Activated naive CD8-positive, alpha-beta T cell treated with anti-CD3 and anti-CD28 coated beads, Interleukin-2, amount 50 U/mL, for 24 hours (primary cell): ENCODE data around the gene SOCS6.

Source experiments
- ATAC-seq: fragments of 150-1000 bp; cut with Tn5 transposase; one replicate; pipeline ENCODE4 v1.10.0; 2021
- DNase-seq: peaks from one replicate; pipeline ENCODE4 v3.0.0; 2021
- H3K27ac Mint-ChIP-seq: one replicate; pipeline ENCODE4 v1.8.0; 2021; ENCODE audit warnings: mild to moderate bottlenecking, mixed read lengths
- H3K27me3 Mint-ChIP-seq: one replicate; pipeline ENCODE4 v1.8.0; 2021; ENCODE audit warnings: mixed read lengths
- H3K36me3 Mint-ChIP-seq: one replicate; pipeline ENCODE4 v1.8.0; 2021; ENCODE audit warnings: low read depth, mixed read lengths
- H3K4me1 Mint-ChIP-seq: one replicate; pipeline ENCODE4 v1.8.0; 2021; ENCODE audit warnings: mixed read lengths
- H3K4me3 Mint-ChIP-seq: one replicate; pipeline ENCODE4 v1.8.0; 2021; ENCODE audit warnings: mild to moderate bottlenecking, moderate library complexity, mixed read lengths
- H3K9me3 Mint-ChIP-seq: one replicate; pipeline ENCODE4 v1.8.0; 2021; ENCODE audit warnings: mixed read lengths

Gene SOCS6

DNA sequence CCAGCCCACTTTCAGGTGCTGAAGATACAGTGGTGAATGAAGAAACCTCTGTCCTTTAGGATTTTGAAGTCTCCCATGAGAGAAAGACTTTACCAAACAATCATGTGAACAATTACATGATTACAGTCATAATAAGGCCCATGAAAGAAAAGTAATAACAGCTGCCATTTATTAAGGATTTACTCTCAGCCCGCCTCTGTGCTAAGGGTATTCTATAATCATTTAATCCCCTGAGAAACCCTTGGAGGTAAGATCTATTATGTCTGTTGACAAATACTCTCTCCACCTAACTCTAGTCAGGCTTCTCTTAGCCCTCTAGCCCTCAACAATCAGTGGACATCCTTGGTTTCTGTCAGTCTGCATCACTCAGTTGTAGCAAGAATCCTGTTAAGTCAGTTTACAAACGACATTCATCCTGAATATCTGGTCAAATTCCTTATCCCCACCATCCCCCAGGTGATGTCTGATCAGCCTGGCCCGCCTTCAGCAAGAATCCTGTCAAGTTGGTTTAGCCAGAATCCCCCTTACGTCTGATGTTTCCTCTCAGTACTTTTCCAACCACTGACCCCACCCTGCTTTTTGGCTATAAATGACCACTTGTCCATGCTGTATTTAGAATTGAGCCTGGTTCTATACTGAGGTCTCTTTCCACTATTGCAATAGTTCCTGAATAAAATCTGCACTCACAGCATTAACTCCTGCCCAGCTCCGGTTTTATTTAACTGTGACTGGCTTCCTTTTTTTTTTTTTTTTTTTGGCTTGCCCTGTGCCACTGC lies 12.2 kb upstream of the SOCS6 start:
- Mint-ChIP-seq H3K4me3 (no peak overlapping the region), H3K36me3 (no peaks in the 10 kb centered on the region), H3K4me1 (no peaks in the 10 kb centered on the region), H3K27ac (no peak overlapping the region), H3K9me3 (peaks cover 21% of the 10 kb centered on the region), H3K27me3 (peaks cover 4% of the 10 kb centered on the region)
- no peak for ATAC-seq
- no peak for DNase-seq

DNA sequence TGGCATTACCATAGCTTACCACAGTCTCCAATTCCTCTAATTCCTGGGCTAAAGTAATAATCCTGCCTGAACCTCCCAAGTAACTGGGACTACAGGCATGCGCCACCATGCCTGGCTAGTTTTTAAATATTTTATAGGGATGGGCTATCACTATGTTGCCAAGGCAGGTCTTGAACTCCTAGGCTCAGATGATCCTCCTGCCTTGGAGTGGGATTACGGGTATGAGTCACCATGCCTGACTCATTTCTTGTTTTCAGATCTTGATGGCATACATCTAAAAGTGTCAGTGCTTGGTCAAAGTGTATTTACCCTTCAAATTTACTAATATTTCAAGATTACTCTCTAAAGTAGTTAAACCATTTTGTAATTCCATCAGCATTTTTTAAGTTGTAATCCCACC lies 9.4 kb upstream of the SOCS6 start:
- no peaks in the 10 kb centered on the region for H3K36me3 Mint-ChIP-seq
- DNase-seq = no peak
- H3K4me3 Mint-ChIP-seq = no peak overlapping the region
- H3K9me3 Mint-ChIP-seq = peaks cover 13% of the 10 kb centered on the region
- no peak for ATAC-seq
- peaks cover 7% of the 10 kb centered on the region for H3K27me3 Mint-ChIP-seq
- no peaks in the 10 kb centered on the region for H3K4me1 Mint-ChIP-seq
- no peak overlapping the region for H3K27ac Mint-ChIP-seq

GRCh38 chr18:70280007-70280925 lies 8.6 kb upstream of the SOCS6 start:
- H3K9me3 Mint-ChIP-seq = peaks cover 13% of the 10 kb centered on the region
- DNase-seq = no peak
- no peaks in the 10 kb centered on the region for H3K4me1 Mint-ChIP-seq
- H3K27me3 Mint-ChIP-seq = peaks cover 12% of the 10 kb centered on the region
- no peak overlapping the region for H3K4me3 Mint-ChIP-seq
- no peak for ATAC-seq
- no peak overlapping the region for H3K27ac Mint-ChIP-seq
- H3K36me3 Mint-ChIP-seq = no peaks in the 10 kb centered on the region

DNA sequence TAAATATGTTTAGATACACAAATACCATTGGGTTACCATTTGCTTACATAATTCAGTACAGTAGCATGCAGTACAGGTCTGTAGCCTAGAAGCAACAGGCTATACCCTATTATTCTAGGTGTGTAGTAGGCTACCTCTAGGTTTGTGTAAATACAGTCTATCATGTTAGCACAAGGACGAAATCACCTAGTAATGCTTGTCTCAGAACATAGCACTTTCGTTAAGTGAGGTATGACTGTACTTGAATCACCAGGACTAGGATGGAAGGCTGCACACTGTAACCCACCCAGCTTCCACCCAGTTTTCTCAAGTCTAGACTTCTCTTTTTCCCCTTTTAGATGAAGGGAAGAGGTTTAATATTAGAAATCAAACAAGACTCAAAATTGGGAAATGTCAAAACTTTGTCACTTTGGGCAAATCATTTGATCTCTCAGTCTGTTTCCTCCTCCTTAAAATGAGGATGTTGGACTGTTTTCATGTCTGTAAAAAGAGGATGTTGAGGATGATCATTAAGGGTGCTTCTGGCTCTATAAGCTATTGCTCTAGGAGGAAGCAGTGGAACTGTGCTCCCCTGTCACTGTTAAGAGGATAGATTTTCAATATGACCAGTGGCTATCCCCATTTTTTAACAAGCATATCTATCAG lies 3.7 kb upstream of the SOCS6 start:
- Mint-ChIP-seq H3K9me3 (peaks cover 13% of the 10 kb centered on the region), H3K4me3 (no peak overlapping the region), H3K27ac (no peak overlapping the region), H3K4me1 (peaks cover 5% of the 10 kb centered on the region), H3K27me3 (peaks cover 28% of the 10 kb centered on the region), H3K36me3 (no peaks in the 10 kb centered on the region)
- DNase-seq = no peak
- no peak for ATAC-seq

GRCh38 chr18:70287731-70288130 lies 1.1 kb upstream of the SOCS6 start:
- ATAC-seq = no peak
- Mint-ChIP-seq H3K36me3 (no peaks in the 10 kb centered on the region), H3K9me3 (peaks cover 4% of the 10 kb centered on the region), H3K27ac (no peak overlapping the region), H3K27me3 (peaks cover 51% of the 10 kb centered on the region), H3K4me1 (peaks cover 5% of the 10 kb centered on the region), H3K4me3 (peak overlapping the region; percentile 32)
- no peak for DNase-seq

DNA sequence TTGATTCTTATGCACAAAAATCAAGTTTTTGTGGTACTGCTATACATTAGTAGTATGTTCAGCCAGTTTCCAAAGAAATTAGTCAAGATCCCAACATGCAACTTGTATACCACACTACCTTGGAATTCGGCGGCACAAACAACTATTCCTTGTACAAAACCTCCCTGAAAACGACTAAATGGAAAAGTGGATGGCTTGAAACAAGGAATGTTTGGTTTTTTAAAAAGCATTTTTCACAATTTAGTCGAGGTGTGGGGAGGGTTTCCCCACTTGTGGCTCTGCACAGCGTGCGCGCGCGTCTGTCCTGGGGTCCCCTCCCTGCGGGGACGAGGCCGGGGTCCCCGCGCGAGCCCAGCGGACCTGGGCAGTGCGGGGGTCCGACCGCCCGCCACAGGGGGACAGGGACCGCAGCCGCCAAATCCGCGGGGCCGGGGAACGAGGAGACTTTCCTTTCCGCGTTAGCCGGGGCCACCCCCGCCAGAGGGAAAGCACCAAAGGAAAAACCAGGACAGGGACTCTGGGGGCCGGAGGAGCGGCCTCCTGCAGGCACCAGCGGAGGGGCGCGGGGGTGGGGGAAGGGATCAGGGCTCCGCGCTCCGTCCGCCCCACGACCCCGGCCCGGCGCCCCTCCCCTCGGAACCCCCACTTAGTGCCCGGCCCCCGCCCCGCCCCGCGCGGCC lies 534 bp upstream of the SOCS6 start:
- peak overlapping the region; percentile 32 for H3K4me3 Mint-ChIP-seq

GRCh38 chr18:70289351-70290312 lies 787 bp downstream of the SOCS6 start:
- ATAC-seq = peak; percentile 26
- H3K27ac Mint-ChIP-seq = no peak overlapping the region
- no peaks in the 10 kb centered on the region for H3K9me3 Mint-ChIP-seq
- peaks cover 5% of the 10 kb centered on the region for H3K4me1 Mint-ChIP-seq
- peaks cover 55% of the 10 kb centered on the region for H3K27me3 Mint-ChIP-seq
- no peak for DNase-seq
- H3K4me3 Mint-ChIP-seq = peak overlapping the region; percentile 76
- no peaks in the 10 kb centered on the region for H3K36me3 Mint-ChIP-seq

More for the DNA sequence above, 534 bp upstream of the SOCS6 start:
- H3K27ac Mint-ChIP-seq = no peak overlapping the region
- no peak for DNase-seq
- no peaks in the 10 kb centered on the region for H3K9me3 Mint-ChIP-seq
- H3K36me3 Mint-ChIP-seq = no peaks in the 10 kb centered on the region
- no peak for ATAC-seq
- peaks cover 57% of the 10 kb centered on the region for H3K27me3 Mint-ChIP-seq
- H3K4me1 Mint-ChIP-seq = peaks cover 5% of the 10 kb centered on the region

GRCh38 chr18:70290482-70291294 lies 1.8 kb downstream of the SOCS6 start:
- DNase-seq (no peak), ATAC-seq (no peak)
- no peak overlapping the region for H3K27ac Mint-ChIP-seq
- peaks cover 48% of the 10 kb centered on the region for H3K27me3 Mint-ChIP-seq
- peaks cover 5% of the 10 kb centered on the region for H3K4me1 Mint-ChIP-seq
- no peaks in the 10 kb centered on the region for H3K9me3 Mint-ChIP-seq
- H3K36me3 Mint-ChIP-seq = no peaks in the 10 kb centered on the region
- peak overlapping the region; percentile 11 for H3K4me3 Mint-ChIP-seq

DNA sequence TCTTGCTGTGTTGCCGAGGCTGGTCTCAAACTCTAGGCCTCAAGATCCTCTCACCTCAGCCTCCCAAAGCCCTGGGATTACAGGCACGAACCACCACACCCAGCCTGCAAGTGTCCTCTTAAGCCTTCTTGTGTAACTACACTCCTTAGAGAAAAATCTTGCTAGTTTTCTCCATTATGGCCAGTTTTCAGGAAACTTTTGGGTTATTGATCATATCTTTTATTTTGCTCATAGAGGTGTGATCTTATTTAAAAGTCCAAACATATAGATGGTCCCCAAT lies 2.4 kb downstream of the SOCS6 start:
- Mint-ChIP-seq H3K4me1 (peaks cover 5% of the 10 kb centered on the region), H3K27me3 (peaks cover 43% of the 10 kb centered on the region), H3K36me3 (no peaks in the 10 kb centered on the region), H3K9me3 (no peaks in the 10 kb centered on the region), H3K4me3 (peak overlapping the region; percentile 11), H3K27ac (no peak overlapping the region)
- ATAC-seq (no peak), DNase-seq (no peak)

GRCh38 chr18:70292628-70293027 lies 3.8 kb downstream of the SOCS6 start:
- H3K36me3 Mint-ChIP-seq = no peaks in the 10 kb centered on the region
- H3K4me3 Mint-ChIP-seq = no peak overlapping the region
- no peak for DNase-seq
- peaks cover 43% of the 10 kb centered on the region for H3K27me3 Mint-ChIP-seq
- H3K4me1 Mint-ChIP-seq = peaks cover 5% of the 10 kb centered on the region
- no peak overlapping the region for H3K27ac Mint-ChIP-seq
- ATAC-seq = no peak
- H3K9me3 Mint-ChIP-seq = no peaks in the 10 kb centered on the region

DNA sequence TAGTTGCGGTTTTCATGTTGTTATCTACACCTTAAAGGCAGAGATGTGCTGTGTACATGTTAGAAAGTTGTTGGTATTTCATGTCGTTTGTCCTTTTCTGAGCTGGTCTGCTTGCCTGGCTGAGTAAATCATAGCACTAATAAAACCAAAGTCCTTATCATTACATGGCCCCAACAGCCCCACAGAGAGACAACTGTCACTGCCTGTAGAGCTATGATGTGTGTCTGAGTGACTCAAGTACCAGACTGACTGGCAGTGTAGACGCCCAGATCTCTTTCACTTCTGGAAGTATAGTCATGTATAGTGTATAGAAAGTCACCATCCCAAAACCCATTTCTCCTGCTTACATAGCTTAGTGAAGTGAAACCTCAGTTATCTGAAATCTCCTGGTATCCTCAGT lies 4.3 kb downstream of the SOCS6 start:
- H3K4me3 Mint-ChIP-seq = no peak overlapping the region
- ATAC-seq = peak; percentile 44
- H3K27ac Mint-ChIP-seq = no peak overlapping the region
- no peaks in the 10 kb centered on the region for H3K36me3 Mint-ChIP-seq
- H3K4me1 Mint-ChIP-seq = peaks cover 4% of the 10 kb centered on the region
- H3K9me3 Mint-ChIP-seq = no peaks in the 10 kb centered on the region
- H3K27me3 Mint-ChIP-seq = peaks cover 41% of the 10 kb centered on the region
- no peak for DNase-seq

GRCh38 chr18:70294471-70295191 lies 5.8 kb downstream of the SOCS6 start:
- ATAC-seq (no peak), DNase-seq (no peak)
- Mint-ChIP-seq H3K36me3 (no peaks in the 10 kb centered on the region), H3K9me3 (no peaks in the 10 kb centered on the region), H3K4me1 (peaks cover 3% of the 10 kb centered on the region), H3K27ac (no peak overlapping the region), H3K27me3 (peaks cover 40% of the 10 kb centered on the region), H3K4me3 (no peak overlapping the region)
